ENCODE results near the gene SNCAIP. TPM values are rescaled to one million over a fixed set of nuclear protein-coding genes. Genes with fewer than 3 reads are reported as not detected.
"Not testable (repeated sequence)": the region's sequence is repeated elsewhere in the genome, so short reads cannot be mapped to it uniquely, and the experiment has no call there.

Gene SNCAIP
- total and polyA plus RNA-seq, 2 experiments from 2014 or later = 6.1 to 11.9 TPM

DNA sequence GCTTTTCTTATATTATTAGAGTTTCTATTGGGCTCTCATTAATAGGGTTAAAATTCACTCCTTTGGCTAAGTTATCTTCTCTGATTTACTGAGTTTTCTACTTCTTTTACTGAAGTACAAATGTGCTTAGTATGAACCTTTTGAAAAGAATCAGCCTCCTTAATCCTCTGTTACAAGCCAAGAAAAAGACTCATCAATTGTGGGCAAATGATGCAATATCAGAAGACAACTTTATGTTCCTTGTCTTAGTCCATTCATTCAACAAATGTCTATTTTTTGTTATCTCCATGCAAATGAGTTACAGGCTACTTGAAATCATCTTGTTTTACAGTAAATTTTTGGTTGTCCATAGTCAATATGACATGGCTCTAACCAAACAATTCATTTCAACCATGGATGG lies 40.3 kb downstream of the SNCAIP start (continued):
- TF ChIP-seq EZH2 (IDR thresholded peaks at IDR 0.05; ENCODE audit: low read depth, unreplicated experiment) = no peak
- TF ChIP-seq, protein P1, sequence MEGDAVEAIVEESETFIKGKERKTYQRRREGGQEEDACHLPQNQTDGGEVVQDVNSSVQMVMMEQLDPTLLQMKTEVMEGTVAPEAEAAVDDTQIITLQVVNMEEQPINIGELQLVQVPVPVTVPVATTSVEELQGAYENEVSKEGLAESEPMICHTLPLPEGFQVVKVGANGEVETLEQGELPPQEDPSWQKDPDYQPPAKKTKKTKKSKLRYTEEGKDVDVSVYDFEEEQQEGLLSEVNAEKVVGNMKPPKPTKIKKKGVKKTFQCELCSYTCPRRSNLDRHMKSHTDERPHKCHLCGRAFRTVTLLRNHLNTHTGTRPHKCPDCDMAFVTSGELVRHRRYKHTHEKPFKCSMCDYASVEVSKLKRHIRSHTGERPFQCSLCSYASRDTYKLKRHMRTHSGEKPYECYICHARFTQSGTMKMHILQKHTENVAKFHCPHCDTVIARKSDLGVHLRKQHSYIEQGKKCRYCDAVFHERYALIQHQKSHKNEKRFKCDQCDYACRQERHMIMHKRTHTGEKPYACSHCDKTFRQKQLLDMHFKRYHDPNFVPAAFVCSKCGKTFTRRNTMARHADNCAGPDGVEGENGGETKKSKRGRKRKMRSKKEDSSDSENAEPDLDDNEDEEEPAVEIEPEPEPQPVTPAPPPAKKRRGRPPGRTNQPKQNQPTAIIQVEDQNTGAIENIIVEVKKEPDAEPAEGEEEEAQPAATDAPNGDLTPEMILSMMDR (conservative IDR thresholded peaks at IDR 0.05; ENCODE audit: low read depth in 2 of 2) = no peak

DNA sequence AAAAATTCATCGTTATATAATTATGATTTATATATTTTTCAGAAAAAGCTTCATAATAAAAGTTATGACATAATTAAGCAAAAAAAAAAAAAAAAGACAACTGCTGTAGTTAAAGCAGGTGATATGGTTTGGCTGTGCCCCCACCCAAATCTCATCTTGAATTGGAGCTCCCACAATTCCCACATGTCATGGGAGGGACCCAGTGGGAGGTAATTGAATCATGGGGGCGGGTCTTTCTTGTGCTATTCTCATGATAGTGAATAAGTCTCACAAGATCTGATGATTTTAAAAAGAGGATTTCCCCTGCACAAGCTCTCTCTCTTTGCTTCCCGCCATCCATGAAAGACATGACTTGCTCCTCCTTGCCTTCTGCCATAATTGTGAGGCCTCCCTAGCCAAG lies 41.3 kb downstream of the SNCAIP start:
- not testable (repeated sequence) for H2AFZ ChIP-seq; H3K9me2 ChIP-seq (ENCODE audit: insufficient read depth); H3K9me3 Mint-ChIP-seq; H3F3A ChIP-seq (replicated peaks; ENCODE audit: low read depth); H3K36me3 Mint-ChIP-seq (ENCODE audit: low read depth); ATAC-seq; H3K79me2 ChIP-seq (replicated peaks; ENCODE audit: insufficient read depth); H3K27me3 ChIP-seq (ENCODE audit: insufficient read depth); H3K36me3 ChIP-seq (ENCODE audit: insufficient read depth); H3K4me3 Mint-ChIP-seq; DNase-seq (ENCODE audit: low spot score); H3K4me3 ChIP-seq; H4K20me1 ChIP-seq (replicated peaks; ENCODE audit: insufficient read depth); H3K27ac ChIP-seq (ENCODE audit: low read depth)
- H3K4me1 Mint-ChIP-seq = peaks cover 57% of the 10 kb centered on the region
- peaks cover 10% of the 10 kb centered on the region for H3K27me3 Mint-ChIP-seq (ENCODE audit: insufficient read depth, low read depth, poor library complexity)
- H3K4me1 ChIP-seq (ENCODE audit: insufficient read depth) = peaks cover 27% of the 10 kb centered on the region
- peak overlapping the region; percentile 68; the same call in 1 of the 2 replicates for H3K4me2 ChIP-seq
- 0 out of 2 replicates have a peak overlapping the region, but pooled peaks have one; percentile 7 for H3K27ac Mint-ChIP-seq

DNA sequence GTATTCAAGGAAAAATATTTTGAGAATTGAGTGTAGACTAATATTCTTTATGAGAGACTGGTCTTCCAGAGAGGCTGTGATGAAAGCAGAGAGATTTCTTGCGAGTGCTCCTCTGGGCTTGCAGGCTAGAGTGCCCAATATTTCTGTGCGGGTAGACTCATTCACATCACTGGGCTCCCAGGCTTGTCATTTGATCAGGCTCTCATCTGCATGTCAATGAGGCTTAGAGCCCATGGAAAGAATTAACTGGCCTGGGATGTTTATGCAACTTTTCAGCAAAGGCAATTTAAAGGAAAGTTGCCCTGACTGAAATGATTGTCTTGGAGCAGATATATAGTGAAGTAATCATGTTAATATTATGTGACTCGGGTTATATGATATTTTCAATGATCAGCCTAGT lies 42.3 kb downstream of the SNCAIP start:
- Mint-ChIP-seq H3K36me3 (ENCODE audit: low read depth) (no peaks in the 10 kb centered on the region), H3K27me3 (ENCODE audit: insufficient read depth, low read depth, poor library complexity) (peaks cover 10% of the 10 kb centered on the region), H3K4me1 (peaks cover 56% of the 10 kb centered on the region), H3K4me3 (peak overlapping the region; percentile 56), H3K9me3 (no peaks in the 10 kb centered on the region), H3K27ac (peak overlapping the region; percentile 85)
- H3F3A ChIP-seq (replicated peaks; ENCODE audit: low read depth) = no peaks in the 10 kb centered on the region
- H2AFZ ChIP-seq = no peak overlapping the region
- peak overlapping the region; percentile 9; the same call in 1 of the 2 replicates for H3K4me3 ChIP-seq
- H3K27ac ChIP-seq (ENCODE audit: low read depth) = no peak overlapping the region
- H4K20me1 ChIP-seq (replicated peaks; ENCODE audit: insufficient read depth) = no peaks in the 10 kb centered on the region
- H3K79me2 ChIP-seq (replicated peaks; ENCODE audit: insufficient read depth) = no peaks in the 10 kb centered on the region
- ATAC-seq = peak; percentile 95
- no peaks in the 10 kb centered on the region for H3K27me3 ChIP-seq (ENCODE audit: insufficient read depth)
- DNase-seq (ENCODE audit: low spot score) = peak; percentile 75
- TF ChIP-seq, protein P2, sequence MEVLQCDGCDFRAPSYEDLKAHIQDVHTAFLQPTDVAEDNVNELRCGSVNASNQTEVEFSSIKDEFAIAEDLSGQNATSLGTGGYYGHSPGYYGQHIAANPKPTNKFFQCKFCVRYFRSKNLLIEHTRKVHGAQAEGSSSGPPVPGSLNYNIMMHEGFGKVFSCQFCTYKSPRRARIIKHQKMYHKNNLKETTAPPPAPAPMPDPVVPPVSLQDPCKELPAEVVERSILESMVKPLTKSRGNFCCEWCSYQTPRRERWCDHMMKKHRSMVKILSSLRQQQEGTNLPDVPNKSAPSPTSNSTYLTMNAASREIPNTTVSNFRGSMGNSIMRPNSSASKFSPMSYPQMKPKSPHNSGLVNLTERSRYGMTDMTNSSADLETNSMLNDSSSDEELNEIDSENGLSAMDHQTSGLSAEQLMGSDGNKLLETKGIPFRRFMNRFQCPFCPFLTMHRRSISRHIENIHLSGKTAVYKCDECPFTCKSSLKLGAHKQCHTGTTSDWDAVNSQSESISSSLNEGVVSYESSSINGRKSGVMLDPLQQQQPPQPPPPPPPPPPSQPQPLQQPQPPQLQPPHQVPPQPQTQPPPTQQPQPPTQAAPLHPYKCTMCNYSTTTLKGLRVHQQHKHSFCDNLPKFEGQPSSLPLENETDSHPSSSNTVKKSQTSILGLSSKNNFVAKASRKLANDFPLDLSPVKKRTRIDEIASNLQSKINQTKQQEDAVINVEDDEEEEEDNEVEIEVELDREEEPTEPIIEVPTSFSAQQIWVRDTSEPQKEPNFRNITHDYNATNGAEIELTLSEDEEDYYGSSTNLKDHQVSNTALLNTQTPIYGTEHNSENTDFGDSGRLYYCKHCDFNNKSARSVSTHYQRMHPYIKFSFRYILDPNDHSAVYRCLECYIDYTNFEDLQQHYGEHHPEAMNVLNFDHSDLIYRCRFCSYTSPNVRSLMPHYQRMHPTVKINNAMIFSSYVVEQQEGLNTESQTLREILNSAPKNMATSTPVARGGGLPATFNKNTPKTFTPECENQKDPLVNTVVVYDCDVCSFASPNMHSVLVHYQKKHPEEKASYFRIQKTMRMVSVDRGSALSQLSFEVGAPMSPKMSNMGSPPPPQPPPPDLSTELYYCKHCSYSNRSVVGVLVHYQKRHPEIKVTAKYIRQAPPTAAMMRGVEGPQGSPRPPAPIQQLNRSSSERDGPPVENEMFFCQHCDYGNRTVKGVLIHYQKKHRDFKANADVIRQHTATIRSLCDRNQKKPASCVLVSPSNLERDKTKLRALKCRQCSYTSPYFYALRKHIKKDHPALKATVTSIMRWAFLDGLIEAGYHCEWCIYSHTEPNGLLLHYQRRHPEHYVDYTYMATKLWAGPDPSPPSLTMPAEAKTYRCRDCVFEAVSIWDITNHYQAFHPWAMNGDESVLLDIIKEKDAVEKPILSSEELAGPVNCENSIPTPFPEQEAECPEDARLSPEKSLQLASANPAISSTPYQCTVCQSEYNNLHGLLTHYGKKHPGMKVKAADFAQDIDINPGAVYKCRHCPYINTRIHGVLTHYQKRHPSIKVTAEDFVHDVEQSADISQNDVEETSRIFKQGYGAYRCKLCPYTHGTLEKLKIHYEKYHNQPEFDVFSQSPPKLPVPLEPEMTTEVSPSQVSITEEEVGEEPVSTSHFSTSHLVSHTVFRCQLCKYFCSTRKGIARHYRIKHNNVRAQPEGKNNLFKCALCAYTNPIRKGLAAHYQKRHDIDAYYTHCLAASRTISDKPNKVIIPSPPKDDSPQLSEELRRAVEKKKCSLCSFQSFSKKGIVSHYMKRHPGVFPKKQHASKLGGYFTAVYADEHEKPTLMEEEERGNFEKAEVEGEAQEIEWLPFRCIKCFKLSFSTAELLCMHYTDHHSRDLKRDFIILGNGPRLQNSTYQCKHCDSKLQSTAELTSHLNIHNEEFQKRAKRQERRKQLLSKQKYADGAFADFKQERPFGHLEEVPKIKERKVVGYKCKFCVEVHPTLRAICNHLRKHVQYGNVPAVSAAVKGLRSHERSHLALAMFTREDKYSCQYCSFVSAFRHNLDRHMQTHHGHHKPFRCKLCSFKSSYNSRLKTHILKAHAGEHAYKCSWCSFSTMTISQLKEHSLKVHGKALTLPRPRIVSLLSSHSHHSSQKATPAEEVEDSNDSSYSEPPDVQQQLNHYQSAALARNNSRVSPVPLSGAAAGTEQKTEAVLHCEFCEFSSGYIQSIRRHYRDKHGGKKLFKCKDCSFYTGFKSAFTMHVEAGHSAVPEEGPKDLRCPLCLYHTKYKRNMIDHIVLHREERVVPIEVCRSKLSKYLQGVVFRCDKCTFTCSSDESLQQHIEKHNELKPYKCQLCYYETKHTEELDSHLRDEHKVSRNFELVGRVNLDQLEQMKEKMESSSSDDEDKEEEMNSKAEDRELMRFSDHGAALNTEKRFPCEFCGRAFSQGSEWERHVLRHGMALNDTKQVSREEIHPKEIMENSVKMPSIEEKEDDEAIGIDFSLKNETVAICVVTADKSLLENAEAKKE (CRISPR knock-in tag; IDR thresholded peaks at IDR 0.05) = no peak
- TF ChIP-seq NANOG (IDR thresholded peaks at IDR 0.05; ENCODE audit: borderline replicate concordance) = peak; percentile 33; the same call in 1 of the 2 replicates
- H3K4me1 ChIP-seq (ENCODE audit: insufficient read depth) = peaks cover 35% of the 10 kb centered on the region
- no peaks in the 10 kb centered on the region for H3K36me3 ChIP-seq (ENCODE audit: insufficient read depth)
- no peaks in the 10 kb centered on the region for H3K9me2 ChIP-seq (ENCODE audit: insufficient read depth)
- peak overlapping the region; percentile 68 for H3K4me2 ChIP-seq

Data from GM23338 (cell line).